GM18520 (cell line): ENCODE data around the gene WNT6.
A peak's percentile ranks its signal among the peaks of the same experiment; 100 is the strongest.

Source experiments
- ATAC-seq: cut with Tn5 transposase; IDR thresholded peaks from one replicate; pipeline ENCODE4 v1.9.1; 2021; ENCODE audit not compliant: unreplicated experiment

The WNT6 gene

DNA sequence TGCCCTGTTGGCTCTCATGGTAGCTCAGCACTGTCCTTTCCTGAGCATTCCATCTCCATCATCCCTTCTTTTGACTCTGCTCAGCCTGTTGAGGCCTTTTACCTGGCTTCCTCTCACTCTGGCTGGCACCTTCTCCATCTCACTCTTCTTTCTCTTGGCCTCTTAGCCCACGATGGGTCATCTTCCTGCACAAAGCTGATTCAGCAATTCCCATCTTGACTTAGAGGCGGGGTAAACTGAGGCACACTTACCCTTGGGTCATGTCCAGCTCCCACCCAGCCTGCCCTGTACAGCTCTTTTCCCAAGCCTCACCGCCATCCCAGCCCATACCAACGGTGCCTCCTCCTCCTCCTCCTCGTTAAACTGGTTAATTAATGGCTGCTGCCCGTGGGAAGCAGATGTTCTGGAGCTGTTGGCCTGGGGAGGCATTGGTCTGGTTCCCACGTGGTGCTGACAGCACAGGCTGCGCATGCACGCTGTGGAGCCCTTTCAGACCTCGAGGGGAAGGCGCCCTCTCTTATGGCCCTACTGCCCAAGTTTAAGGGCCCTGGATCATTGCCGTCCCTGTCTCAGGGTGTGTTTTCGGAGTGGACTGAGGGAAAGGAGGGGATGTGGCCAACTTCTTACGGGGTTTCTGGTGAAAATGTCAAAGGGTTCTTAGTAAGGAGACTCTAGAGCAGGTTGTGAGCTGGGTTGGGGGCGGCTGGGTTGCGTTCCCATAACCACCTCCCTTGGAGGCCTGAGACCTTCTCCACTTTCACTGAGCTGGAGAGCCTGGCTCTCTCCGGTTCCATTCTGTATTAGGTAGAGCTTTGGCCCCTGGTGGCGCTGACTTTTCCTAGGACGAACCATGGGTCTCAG lies 31.9 kb downstream of the WNT6 start:
- no peak for ATAC-seq

DNA sequence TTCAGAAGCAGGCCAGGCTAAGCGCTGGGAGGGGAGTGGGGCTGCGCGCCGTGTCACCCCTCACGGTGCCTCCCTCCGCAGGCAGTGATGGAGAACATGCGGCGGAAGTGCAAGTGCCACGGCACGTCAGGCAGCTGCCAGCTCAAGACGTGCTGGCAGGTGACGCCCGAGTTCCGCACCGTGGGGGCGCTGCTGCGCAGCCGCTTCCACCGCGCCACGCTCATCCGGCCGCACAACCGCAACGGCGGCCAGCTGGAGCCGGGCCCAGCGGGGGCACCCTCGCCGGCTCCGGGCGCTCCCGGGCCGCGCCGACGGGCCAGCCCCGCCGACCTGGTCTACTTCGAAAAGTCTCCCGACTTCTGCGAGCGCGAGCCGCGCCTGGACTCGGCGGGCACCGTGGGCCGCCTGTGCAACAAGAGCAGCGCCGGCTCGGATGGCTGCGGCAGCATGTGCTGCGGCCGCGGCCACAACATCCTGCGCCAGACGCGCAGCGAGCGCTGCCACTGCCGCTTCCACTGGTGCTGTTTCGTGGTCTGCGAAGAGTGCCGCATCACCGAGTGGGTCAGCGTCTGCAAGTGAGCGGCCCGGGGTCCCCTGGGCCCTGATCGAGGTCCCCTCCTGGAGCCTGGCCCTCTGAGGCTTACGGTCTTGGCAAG lies 33.2 kb downstream of the WNT6 start:
- ATAC-seq = peak; percentile 49

DNA sequence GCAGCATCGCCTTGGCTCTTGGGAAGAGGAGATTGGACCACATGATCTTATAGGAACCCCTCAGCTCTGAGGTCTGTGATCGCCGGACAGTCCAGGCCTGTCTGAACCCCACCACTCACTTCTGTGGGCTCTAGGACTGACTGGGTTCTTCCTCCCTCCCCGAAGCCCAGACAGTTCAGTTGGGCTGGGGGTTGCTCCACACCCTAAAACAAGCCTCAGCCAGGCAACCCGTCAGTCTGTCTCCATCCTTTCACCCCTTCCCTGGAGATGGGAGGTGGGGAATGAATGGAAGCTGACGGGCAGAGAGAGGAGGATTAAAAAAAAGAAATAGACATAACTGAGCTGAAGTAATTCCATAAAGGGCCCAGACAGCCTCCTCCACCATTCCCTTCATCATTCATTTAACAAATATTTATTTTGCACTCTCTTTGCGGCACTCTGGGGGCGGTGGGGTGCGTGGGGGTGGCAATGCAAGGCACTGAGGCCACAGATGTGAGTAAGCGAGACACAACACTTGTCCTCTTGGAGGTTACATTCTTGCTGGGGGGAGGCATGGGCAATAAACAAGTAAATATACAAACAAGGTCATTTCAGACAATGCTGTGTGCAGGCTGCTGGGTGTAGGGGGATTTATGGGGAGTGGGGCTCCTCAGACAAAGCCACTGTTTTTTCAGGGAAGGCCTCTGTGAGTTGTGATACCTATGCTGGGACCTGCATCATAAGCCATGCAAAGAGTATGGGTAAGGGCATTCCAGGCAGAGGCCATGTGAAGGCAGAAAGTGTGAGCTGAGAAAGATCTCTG lies 33.9 kb downstream of the WNT6 start:
- no peak for ATAC-seq

DNA sequence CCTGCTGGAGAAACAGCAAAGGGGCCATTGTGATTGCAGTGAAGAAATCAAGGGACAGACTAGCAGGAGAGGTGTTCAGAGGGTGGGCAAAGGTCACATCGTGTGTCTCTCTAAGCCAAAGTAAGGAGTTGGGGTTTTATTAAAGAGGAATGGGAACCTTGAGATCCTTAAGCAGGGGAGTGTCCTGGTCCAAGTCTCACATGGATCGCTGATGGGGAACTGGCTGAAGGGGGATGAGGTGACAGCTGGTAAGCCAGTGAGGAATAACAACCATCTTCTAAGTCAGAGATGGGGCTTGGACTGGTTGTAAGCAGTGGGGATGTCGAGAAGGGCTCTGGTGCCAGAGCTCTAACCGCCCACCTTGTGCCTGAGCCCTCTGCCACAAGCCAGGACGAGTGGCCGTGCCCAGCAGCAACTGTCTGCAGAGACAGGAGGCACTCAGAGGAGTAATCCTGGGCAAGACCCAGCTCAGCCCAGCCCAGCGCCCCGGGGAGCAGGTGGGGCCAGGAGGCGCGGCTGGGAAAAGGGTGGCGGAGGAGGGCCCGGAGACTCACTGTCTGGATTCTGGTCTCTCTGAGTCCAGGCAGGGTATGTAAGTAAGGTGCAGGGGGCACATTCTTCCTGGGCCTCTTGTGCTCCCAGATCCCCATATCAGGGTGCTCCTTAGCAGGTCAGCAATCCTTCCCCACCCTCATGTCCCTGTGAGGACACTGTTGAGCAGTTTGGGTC lies 34.7 kb downstream of the WNT6 start:
- no peak for ATAC-seq

DNA sequence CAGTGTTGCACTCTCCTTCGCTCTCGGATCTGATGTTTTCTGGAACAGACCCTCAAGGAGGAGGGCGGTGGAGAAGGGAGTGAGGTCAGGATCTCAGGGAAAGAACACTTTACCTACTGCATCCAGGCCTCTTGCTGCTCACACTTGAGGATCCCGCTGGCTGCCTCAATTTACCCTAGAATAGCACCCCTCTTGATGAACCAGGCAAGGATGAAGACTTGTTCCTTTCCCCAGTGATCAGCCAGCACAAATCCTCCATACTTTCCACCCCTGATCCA lies 35.2 kb downstream of the WNT6 start:
- ATAC-seq = no peak

DNA sequence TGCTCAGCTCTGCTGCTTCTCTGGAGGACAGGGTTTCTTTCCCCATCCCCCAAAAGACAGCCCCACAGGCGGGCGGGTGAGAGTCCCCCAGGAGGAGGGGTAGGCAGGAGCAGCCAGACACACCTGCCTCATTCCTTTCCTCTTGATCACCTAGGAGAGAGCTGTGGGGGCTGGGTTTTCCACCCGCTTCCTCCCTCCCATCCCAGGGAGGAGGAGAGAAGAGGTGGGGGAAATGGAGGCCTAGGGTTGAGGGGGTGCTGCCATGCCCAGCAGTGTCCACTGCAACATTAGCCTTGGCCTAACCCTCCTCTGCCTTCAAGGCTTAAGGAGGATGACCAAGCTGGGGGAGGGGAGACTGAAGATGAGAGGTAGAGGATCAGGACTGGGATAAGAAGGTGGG lies 35.7 kb downstream of the WNT6 start:
- no peak for ATAC-seq

DNA sequence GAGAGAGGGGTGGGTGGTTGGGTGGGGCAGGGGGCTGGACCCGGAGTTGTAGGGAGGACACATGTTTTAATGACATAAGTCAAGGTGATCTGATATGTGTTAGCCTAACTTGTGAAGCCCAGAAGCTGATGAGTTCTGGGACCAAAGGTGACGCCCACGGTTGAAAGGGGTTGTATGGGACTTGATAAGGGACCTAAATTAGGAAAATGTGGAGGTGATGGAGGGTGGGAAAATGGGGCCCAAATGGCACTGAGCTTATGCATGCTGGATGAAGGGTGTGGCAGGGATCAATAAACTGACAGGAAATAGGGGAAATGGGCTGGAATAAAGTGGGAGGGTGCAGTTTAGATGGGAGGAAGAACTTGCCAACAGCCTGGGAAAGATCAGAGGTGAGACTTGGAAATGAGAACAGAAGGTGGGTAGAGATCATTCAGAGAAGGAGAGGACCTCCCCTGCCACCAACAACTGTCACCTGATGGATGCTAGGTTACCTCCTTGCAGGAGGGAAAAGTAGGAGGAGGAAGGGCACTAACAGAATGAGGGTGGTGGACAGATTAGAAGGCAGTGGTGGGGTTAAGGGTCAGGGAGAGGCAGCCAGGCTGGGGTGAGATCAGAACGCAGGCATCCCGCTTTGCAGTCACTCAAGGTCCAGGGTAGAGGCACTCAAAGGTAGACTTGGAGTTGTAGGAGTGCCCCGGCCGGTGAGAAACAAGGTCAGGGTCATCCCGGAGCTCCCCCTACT lies 36.3 kb downstream of the WNT6 start:
- ATAC-seq = peak; percentile 4

DNA sequence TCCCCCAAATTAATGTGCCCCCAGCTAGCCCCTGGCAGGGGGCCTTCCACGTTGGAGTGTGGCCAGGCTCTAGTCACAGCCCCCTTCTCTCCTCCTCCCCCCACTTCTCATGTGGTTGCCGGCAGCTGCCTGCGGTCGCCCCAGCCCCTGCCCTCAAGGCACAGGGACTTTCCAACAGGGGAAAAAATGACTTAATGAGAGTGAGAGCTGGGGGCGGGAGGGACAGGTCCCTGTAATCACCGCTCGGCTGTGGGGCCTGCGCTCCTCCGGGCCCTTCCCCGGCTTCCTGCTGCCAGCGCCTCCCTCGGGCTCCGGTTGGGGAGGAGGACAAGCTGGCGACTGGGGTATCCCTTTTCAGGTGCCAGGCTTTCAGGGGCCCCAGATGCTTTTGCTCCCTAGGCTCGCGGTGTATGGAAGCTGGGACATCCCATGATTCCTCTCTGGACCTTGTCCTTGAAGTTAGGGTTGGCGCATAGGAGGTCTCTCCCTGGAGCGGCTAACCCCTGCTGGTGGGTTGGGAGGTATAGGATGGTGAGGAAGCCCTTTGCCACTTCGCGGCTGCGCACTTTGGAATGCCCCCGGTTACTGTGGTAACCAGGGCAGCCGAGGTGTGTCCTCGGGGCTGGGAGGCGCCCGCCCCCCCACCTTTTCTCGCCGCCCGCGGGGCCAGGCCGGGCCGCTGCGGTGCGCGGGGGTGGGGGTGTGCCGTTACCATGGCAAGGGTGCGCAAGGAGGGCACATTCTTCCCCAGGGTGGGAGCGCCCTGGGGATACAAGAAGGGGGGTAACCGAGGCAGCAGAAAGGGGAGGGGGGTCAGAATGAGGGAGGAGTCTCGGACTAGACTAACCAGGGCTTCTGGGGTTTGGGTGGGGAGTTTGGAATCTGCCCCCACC lies 37.1 kb downstream of the WNT6 start:
- peak; percentile 31 for ATAC-seq

DNA sequence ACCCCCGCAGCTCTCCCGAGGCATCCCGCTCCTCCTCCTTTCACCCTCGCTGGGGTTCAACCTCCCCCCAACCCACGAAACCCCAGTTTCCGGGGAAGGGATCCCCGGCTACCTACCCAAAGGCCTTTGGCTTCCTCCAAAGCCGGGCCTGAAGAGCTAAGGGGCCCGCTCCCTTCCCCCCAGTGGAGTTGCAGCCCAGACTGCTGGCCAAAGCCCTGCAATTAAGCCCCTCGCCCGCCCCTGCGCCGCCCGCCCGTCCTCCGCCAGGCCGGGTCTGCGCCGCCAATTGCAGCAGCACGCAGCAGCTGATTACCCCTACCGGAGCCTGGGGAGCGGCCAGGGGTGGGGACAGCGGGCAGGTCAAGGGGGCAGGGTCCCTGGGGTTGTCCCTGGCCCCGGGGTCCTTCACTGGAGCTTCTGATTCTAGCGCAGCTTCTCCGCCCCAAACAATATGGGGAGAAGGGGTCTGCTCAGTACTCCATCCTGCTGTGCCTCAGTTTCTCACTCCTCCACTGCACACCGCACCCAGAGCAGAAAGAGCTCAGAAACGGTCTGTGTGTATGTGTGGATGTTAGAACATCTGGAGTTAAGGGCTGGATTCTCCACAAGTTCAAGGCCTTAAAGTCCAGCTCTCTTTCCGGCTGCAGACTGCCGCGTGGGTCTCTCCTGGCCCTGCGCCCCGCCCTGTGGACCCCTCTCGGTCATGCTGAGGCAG lies 37.9 kb downstream of the WNT6 start:
- no peak for ATAC-seq

DNA sequence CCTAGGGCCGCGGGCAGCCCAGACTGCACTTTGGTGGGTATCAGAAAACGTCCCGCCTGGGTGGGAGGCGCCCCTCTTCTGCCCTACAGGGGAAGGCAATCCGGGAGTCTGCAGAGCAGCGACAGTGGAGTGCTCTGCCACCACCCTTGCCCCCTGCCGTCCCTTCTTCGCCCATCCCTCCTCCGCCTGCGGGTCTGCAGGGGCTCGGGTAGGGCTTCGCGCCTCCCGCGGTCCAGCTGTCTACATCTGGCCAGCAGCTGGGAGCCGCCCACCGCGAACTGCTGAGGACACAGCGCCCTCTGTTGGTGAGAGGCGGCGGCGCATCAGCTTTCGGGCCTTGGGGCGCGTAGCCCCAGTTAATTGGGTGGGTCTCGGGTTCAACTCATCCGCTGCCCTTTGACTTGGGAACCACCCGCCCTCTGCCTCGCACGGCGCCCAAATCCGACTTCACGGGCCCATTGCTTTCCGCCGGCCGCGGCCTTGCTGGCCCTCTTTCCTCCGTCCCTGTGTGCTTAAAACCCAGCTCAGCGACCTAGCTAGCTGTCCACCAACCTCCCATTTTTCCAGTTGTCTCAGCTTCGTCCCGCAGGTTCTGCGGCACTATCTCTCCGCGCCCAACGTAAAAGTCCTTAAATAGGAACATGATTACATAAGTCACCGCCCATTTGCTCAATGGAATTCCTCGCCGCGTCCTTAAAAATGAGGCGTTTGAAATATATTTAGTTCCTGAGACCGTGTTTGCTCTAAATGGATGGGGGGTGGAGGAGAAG lies 38.7 kb downstream of the WNT6 start:
- ATAC-seq = peak; percentile 32

DNA sequence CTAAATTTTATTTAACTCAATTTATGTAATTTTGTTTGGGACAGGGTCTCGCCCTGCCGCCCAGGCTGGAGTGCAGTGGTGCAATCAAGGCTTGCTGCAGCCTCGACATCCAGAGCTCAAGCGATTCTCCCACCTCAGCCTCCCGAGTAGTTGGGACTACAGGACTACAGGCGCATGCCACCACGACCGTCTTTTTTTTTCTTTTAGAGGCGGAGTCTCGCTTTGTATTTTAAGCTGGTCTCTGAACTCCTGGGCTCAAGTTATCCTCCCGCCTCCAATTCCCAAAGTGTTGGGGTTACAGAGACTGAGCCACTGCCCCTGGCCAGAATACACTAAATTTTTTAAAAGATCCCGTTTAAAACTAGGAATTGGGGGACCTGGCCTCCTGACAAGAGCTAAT lies 39.5 kb downstream of the WNT6 start:
- ATAC-seq = no peak

DNA sequence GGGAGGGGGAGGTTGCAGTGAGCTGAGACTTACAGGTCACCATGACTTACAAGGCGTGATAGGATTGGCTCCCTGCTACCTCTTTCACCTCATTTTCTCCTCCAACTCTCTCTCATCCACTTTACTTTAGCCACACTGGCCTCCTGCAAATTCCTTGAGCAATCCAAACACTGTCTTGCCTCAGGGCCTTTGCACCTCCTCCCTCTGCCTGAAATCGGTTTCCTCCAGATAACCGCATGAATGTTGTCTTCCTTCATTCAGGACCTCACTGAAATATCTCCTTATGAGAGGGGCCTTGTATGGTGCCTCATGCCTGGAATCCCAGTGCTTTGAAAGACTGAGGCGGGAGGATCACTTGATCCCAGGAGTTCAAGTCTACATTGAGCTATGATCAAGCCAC lies 42.8 kb downstream of the WNT6 start:
- no peak for ATAC-seq

DNA sequence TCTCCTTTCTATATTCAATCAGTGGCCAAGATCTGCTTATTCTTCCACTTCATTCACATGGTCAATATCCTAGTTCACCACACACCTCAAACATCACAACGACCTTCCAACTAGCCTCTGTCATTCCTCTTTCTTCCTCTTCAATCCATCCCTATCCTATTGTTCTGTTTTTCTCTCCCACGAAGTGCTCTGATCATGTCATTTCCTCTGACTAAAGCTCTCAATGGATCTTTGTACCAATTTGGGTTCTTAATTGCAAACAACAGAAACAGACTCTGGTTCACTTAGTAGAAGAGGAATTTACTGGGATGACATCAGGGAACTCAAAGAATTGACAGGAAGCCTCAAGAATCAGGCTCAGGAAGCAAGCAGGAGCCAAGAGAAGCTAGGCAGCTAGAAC lies 44.6 kb downstream of the WNT6 start:
- no peak for ATAC-seq

DNA sequence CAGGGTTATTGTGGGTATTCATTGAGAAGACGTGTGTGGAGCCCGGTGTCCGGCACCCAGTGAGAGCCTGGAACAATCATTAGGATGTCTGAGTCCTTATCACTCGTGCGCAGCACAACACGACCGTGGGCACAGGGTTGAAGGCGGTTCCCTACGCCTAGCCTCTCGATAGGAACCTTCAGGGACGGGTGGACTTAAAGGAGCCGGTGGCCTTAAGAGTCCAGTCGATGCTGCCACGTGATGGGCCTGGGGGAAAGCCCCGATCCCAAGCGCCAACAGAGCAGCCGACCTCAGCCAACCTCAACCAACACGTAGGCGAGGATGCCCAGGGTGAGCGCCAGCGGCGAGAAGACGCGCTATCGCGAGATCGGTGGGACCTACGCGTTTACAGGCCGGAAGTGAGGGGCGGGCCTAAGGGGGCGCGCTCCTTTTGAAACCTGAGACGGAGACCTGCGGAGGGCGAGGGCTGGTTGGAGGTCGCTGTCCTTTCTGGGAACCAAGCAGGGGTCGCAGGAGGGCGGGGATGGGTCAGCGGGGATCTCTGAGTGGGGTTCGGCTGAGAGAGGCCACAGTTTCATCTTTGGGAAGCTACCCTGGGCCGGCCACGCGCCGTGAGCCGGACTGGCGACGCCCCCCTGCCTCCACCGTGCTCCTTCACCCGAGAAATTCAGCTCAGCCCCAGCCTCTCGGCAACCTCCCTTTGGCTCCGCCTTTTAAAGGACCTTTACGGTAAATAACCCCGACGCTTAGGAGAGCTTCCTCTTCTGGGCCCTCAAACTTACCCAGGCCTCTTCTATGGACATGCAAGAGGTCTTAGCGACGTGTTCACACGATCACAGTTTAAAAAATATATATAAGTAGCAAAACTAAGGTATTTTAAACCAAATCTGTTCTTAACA lies 49.4 kb downstream of the WNT6 start:
- peak; percentile 89 for ATAC-seq

DNA sequence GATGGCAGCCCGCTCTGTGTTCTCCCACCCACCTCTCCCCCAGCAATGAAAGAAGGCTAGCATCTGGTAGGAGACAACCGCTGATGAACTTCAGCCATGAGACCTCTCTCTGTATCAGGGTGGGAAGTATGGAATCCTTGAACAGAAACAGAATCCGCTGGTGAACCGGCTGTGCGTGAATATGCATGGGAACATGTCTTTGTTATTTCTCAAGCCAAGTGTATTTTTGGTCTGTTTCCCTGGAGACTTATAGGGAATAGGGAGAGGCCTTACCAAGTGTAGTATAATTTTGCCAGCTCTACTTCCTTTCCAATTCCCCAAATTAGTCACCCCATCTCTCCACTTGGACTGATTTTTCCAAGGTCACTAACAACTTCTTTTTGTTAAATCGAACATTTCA lies 51.1 kb downstream of the WNT6 start:
- no peak for ATAC-seq

DNA sequence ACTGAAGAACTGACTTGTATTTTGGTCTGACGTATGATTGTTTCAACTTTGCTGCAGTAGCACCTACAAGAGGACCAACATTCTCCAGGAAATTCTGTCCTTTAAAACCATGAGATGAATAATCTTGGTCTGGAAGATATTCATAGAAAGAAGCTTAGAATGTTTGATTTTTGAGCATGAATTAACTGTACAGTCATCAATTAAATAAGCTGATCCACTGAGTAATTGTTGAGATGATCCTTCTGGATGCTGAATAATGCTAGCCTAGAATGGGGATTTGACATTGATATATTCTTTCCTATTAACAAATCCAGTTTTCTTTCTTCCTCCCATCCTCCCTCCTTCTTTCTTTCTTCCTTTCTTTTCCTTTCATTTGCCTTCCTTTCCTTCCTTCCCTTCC lies 60.9 kb downstream of the WNT6 start:
- no peak for ATAC-seq
